Activated T-helper 1 cell treated with anti-CD3 and anti-CD28 coated beads, Interleukin-2, amount 50 U/mL, for 16 hours (primary cell): ENCODE measurements around the gene TPX2.

ENCODE experiments used
- DNase-seq, 2 donors: peaks; one replicate each; pipeline ENCODE4 v3.0.0-alpha.2; 2020; ENCODE audit warnings: low read depth in 1 of 2, low spot score in 1 of 2

Gene TPX2

DNA sequence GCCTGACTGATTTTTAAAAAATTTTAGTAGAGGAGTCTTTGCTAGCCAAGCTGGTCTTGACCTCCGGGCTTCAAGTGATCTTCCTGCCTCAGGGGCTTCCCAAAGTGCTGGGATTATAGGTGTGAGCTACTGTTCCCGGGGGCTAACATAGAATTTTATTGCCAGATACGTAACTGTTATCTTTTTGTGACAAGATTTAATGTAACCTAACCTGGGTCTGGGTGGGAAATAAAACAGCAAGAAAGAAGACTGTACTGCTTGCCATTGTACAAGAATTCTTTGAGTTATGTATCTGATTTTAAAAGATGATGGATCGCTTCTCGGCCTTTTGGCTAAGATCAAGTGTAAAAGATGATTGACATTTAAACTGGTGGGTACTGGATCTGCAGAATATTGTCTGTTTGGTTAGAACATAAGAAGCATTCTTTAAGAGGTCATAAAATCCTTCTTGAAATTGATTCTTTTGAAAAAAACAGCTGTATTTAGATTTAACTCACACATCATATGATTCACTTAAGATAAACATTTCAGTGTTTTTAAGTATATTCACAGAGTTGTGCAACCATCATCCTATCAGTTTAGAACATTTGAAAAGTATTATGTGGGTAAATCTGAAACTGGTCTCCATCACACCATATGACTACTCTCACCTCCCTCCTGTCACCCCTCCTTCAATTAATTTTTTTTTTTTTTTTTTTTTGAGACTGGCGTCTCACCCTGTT is 21.6 kb downstream of the TPX2 start:
- no peak for DNase-seq

DNA sequence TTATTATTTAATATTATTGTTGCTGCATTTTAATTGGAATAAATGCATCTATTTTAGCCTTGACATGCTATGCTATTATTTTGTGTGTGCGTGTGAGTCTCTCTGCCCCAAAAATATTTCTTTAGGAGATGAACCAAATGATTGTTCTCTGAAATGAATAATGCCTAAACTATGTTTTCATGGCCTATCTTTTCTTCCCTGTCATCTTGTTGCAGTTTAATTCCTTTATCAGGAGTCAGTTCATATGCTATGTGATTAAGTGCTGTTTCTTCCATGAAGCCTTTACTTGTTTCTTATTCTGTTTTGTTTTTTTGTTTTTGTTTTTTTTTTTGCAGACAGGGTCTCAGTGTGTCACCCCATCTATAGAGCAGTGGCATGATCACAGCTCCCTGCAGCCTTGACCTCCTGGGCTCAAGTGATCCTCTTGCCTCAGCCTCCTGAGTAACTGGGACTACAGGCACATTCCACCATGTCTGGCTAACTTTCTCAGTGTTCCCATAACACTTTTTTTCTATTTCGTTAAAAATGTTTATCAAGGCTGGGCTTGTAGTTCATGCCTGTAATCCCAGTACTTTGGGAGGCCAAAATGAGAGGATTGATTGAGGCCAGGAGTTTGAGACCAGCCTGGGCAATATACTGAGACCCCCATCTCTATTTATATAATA is 25.7 kb downstream of the TPX2 start:
- DNase-seq = no peak

DNA sequence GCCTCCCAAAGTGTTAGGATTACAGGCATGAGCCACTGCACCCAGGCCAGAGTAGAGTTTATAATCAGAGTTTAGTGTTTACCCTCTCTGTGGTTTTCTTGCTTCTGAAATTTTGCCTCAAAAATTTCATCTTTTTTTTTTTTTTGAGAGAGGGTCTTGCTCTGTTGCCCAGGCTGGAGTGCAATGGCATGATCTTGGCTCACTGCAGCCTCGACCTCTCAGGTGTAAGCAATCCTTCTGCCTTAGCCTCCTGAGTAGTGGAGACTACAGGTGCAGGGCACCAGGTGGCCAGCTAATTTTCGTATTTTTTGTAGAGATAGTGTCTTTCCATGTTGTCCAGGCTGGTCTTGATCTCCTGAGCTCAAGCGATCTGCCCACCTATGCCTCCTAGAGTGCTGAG is 28.7 kb downstream of the TPX2 start:
- DNase-seq = no peak

DNA sequence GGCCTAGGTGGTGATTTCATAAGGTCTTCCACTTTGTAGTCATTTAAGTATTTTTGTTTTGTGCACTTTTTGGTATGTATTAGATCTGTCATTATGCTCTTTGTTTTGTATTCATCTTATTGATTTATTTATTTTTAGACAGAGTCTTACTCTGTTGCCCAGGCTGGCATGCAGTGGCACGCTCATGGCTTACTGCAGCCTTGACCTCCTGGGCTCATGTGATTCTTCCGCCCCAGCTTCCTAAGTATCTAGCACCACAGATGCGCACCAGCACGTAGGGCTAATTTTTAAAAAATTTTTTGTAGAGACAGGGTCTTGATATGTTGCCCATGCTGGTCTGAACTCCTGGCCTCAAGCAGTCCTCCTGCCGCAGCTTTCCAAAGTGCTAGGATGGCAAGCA is 30.6 kb downstream of the TPX2 start:
- no peak for DNase-seq

DNA sequence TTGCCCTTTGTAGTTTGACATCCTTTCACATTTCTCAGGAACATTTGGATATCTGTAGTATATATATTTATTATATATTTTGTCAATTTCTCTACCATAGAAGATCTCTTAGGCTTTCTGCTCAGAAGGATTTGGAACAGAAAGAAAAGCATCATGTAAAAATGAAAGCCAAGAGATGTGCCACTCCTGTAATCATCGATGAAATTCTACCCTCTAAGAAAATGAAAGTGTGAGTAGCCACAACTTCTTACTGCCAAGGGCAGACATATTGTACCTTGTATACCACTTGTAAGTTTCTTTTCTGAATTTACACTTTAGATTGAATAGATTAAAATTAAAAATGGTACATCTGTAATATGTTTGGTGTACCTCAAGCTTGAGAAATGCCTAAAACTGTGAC is 31.2 kb downstream of the TPX2 start:
- DNase-seq = no peak

DNA sequence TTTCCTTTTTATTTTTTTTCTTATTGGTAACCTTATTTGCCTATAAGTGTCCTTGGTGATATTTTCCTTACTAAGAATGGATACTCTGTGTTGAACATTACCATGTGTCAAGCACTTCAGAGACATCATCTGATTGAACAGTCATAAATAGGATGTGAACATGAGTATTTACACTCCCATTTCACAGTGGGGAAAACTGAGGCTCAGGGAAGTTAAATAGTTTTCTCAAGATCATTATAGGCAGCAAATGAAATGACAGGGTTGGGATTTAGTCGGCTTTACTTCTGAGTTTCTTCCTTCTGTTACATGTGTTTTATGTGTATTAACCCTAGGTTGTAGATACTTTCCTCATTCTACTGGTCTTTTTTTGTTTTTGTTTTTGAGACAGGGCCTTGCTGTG is 35.3 kb downstream of the TPX2 start:
- DNase-seq = no peak

DNA sequence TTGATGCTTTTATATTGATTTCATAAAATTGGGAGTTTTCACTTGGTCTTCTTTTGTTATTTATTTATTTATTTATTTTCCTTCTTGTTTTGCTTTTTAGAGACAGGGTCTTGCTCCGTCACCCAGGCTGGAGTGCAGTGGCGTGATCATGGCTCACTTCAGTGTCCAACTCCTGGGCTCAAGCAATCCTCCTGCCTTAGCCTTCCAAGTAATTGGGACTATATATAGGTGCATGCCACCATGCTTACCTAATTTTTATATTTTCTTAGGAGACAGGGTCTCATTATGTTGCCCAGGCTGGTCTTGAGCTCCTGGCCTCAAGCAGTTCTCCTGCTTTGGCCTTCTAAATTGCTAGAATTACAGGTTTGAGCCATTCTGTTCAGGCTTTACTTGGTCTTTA is 41.7 kb downstream of the TPX2 start:
- no peak for DNase-seq

DNA sequence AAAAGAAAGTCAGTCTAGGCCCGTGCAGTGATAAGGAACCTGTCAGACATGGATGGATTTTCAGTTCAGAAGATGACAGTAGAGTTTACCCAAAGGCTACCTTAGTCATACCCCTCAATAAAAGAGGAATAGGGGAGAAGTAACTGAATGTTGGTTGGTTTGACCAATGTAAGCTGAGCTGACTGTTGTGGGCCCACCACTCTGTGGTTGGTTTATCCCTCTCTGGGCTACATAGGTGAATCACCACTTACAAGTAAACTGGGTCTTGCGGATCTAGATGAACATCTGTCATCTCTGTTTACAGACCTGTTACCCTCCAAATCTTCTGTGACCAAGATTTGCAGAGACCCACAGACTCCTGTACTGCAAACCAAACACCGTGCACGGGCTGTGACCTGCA is 42.9 kb downstream of the TPX2 start:
- no peak for DNase-seq

DNA sequence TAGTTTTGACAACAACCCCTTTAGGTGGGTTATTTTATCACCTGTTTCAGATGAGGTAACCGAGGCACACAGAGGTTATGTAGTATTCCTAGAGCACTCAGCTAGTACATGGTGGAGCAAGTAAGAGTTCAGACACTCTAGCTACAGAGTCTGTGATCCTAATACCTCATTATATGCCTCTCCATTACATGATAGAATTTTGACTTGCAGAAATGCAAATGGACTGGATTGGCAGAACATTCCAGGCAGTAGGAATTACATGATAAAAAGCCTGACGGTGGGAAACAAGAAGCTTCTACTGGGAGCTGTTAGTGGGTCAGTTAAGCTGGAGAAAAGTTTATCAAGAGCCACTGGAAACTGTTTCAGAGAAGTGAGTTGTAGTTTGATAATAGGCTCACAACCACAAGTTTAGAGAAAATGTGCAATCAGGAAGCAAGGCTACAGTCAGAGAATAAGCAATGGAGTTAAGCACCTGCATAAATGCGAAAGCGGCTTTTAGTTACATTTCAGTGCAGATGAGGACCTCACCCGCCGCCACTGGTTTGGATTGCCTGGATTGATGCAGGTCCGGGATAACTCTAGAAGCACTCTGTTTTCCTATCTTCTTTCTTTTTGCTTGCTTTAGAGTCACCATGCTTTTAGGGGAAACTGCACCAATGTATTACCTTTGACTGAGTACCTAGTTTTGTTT is 45.4 kb downstream of the TPX2 start:
- no peak for DNase-seq

DNA sequence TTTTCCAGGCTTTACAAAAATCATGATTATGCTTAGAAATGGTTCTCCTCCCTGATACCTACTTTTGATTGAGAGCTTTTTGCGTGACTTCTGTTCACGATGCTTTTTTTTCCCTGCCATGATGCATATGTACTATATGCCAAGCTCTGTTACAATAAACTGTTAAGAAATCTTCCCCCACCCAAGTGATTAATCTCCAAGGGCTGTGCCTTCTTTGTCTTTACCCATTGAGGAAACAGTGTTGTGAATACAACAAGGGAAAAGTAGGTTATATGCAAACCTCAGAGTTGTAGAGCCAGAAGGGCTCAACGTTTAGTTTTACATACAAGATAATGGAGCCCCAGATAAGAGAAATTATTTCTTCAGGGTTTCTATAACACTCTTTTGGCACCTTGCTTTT is 46.0 kb downstream of the TPX2 start:
- no peak for DNase-seq

DNA sequence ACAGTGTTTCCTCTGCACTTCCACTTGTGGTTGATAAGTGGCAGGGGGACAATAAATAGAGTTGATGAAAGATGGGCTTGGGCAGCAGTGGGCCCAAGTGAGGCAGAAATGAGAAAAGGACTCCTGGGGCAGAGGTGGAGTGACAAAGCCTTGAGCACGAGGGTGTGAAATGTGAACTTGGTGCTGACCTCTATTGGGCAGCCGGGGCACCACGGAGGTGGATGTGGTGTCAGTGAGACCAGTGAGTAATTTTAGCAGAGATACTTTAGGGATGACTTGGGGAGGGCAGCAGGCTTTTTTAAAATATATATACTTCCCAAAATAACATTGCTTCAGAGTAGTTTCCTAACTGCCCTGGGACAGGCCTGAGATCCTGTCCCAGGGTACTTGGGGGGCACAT is 49.5 kb downstream of the TPX2 start:
- no peak for DNase-seq

DNA sequence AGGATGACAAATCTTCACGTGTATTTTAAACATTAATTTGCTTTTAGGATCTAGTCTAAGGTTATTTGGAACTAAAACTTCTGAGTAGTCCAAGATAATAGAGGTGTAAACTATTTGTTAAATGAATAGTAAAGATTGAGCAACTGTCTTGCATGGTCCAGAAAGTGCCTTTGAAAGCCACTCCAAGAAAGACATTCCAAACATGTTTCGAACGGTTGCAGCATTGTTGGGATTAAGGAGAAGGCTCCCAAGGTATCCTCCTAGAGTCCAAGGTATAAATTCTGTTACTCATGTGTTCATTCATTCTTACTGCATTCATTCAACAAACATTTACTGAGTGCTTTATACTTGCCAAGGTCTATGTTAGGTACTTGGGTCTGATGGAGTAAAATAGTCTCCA is 51.3 kb downstream of the TPX2 start:
- DNase-seq = no peak

DNA sequence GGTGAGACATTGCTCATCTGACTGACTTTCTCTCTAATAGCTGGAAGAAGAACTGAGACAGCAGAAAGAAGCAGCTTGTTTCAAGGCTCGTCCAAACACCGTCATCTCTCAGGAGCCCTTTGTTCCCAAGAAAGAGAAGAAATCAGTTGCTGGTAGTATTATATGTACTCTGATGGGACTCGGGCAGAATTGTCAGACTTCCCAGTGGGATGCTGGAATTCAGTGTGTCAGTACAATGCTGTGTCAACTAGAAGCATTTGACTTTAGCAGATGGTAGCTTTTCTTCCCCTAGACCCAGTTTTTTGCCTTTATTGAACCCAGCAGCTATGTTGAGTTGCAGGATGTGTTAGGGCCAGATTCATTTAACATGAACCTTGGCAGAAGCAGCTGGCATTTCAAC is 58.3 kb downstream of the TPX2 start:
- no peak for DNase-seq

DNA sequence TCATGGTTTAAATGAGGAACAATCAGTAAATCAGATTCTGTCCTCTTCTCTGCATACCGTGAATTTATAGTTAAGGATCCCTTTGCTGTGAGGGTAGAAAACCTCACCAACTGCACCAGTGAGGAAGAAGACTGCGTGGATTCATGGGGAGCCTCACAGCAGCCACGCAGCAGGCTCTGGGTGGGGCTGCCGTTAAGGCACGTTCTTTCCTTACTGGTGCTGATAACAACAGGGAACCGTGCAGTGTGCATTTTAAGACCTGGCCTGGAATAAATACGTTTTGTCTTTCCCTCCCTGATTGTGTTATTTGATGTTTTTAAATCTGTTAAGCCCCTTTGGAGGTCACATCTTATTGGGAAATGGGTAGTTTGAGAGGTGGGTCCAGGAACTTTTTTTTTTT is 62.4 kb downstream of the TPX2 start:
- DNase-seq = no peak

DNA sequence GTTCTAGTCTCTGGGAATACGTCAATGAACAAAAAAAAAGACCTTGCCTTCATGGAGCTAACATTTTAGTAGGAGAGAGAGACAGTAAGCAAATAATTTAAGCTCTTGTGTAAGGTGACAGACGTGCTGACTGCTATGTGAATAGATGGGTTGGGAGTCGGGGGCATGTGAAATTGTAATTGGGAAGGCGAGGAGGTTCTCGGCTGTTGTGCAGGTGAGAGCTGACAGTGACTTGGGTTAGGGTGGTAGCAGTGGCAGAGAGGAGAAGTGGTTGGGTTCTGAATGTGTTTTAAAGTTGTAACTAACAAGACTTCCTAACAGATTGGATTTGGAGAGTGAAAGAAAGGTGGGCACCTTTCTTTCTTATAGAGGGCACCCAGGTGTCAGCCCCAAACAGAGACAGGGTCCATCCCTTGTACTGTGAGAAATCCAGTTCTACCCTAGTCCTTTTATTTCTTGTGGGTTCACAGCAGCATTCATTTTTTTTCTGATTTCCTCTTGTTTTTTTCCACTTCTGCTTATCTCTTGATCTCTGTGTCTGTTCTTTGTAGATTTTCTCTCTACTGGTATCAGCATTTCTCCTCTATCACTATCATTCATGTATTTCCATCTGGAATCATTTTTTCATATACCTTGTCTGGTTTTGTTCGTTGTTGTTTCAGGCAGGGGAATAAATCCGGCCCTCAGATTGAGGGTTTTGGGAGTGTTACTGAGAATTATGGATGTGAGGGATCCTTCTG is 64.6 kb downstream of the TPX2 start:
- no peak for DNase-seq

DNA sequence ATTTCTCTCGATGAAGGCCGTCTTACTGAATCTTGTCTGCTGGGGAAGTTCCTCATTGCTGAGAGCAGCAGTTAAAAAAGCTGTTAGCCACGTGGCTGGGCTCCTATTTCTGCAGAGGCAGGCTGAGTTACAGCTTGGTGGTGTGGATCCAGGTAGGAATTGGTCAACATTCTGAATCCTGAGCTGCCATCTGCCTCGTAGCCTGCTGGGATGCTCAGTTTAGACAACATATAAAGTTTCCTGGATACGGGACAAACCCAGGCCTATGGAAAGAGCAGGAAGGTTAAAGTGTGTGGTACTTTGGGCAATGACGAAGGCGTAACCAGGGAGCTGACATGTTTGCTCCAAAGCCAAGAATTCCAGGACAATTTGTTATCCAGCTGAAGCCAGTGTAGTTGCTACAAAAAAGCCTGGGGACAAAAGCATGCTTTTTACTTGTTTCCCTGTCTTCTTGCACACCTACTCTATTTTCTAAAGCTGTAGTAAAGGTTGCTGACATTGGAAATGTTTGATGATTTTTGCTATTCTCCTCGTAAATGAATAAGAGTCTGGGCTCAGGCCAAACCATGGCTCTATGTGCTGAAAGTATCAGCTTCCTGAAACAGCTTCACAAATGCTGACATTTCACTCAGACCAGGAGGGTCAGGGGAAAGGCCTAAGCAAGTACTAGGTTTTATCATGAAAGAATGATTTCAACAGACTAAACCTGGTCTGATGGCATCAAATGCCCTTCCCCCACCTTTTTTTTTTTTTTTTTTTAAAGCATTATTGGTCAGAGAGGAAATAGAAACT is 67.7 kb downstream of the TPX2 start:
- no peak for DNase-seq

DNA sequence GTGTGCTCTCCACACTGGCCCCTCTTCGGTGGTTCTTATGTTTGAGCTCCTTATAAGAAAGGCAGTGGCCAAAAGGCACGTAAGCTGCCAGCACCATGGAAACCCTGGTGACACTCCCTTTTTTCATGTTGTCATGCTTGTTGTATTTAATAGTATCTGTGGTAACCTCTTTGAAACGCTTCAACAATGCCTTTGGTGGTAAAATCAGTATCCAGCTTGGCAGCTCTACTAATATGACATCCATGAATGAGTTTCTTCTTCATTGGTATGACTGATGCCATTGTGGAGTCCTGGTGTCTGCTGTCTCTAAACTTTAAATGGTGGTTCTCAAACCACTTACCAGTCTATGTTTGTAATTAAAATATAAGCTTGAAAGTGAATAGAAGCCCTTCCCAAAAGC is 69.4 kb downstream of the TPX2 start:
- no peak for DNase-seq

DNA sequence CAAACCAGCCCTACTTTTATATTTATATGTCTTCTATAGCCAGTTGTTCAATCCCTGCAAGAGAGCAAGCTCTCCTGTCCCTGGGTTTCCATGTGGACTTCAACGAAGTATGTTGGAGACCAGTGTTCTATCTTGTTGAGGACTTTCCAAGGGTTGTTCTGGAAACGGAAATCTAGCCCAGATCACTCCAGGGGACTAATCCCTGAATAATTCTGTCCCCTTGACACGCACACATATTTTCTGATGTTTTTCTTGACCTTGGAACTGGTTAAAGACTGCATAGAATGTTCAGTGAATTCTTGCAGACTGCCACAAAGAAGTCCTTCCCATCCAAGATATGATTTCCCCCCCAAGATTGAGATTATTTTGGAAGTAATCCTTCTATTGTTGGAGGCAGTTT is 70.6 kb downstream of the TPX2 start:
- no peak for DNase-seq

DNA sequence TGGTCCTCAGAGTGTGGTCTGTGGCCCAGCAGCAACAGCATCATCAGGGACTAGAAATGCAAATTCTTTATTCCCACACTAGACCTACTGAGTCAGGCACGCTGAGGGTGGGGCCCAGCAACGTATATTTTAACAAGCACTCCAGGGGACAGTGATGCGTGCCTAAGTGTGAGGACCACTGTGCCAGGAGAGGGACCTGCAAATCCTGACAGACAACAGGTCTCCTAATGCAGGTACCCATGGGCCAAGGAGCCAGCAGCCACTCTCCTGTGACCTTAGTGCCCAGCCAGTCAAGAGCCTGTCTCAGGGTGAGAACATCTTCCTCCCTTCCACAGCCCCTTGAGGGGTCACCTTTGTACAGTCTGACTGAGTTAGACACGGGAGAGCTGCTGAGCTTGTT is 72.1 kb downstream of the TPX2 start:
- DNase-seq = no peak

DNA sequence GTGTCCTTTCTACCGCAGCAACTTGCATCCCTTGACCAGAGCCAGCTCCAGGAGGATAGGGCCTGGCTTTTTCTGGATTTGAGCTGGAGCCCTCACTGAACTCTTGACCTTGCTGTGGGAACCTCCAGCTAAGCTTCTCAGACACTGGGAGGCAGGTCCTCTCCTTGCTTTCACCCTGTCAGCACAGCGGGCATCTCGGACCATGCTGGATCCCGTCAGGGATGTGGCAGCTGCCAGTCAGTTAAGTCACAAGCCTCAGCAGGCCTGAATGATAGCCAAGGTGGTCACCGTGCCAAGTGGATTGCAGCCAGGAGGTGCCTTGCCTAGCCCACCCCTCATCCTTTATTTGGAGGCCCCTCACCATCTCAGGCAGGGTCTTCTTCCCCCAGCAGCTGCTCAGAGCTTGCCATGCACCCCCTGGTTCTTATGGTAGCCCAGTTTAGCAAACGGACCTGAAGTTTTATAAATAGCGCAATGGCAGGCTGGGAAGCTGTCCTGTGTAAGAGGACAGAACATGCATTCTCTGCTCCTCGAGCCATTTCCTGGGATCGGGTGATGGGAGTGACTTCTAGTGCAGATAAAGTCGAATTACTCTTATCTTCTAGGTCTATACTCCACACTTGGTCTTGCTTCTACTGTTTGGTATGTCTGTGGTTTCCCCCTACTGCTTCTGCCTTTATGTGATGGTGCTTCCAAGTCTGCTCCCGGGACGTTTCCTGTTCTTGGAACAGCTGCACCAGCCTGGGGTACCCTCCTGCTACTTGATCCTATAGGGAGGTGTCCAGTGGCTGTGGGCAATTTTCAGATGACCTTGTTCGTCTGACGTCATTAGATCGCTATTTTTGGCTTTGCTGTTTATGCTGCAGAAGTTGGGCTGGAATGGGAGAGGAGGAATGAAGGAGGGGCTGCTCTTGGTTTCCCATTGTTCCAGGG is 73.0 kb downstream of the TPX2 start:
- no peak for DNase-seq
